Measurements from ENCODE around the gene KIAA1671.

GRCh38 chr22:24976442-24977218 is 24.1 kb downstream of the KIAA1671 start:
- no peak for TF ChIP-seq CTCF (conservative IDR thresholded peaks at IDR 0.05)
- no peak for TF ChIP-seq ZFX (IDR thresholded peaks at IDR 0.05)
